HEK293 (cell line): ENCODE data around the gene RPS6KB2.

Experiments
- ZNF19 ChIP-seq: fragments of 450-650 bp; formaldehyde crosslinking; IDR thresholded peaks from 2 replicates; pipeline ENCODE4; 2016; ENCODE audit warnings: missing biosample characterization, missing genetic modification characterization, low read depth
- ZNF596 ChIP-seq: fragments of 450-650 bp; IDR thresholded peaks from 2 replicates; pipeline ENCODE4 v1.5.0; 2018; ENCODE audit warnings: missing biosample characterization, mild to moderate bottlenecking, missing genetic modification characterization, moderate library complexity
- ZNF76 ChIP-seq: fragments of 450-650 bp; formaldehyde crosslinking; IDR thresholded peaks from 2 replicates; pipeline ENCODE4; 2016; ENCODE audit warnings: low read depth, missing biosample characterization, missing genetic modification characterization, borderline replicate concordance
- TF ChIP-seq, protein P1 (sequence below): fragments of 450-650 bp; formaldehyde crosslinking; IDR thresholded peaks from 2 replicates; pipeline ENCODE4 v1.5.1; 2016; ENCODE audit warnings: missing biosample characterization, missing genetic modification characterization
- TF ChIP-seq, protein P2 (sequence below): fragments of 450-650 bp; formaldehyde crosslinking; IDR thresholded peaks from 2 replicates; pipeline ENCODE4 v1.5.1; 2016; ENCODE audit warnings: missing biosample characterization, missing genetic modification characterization

DNA sequence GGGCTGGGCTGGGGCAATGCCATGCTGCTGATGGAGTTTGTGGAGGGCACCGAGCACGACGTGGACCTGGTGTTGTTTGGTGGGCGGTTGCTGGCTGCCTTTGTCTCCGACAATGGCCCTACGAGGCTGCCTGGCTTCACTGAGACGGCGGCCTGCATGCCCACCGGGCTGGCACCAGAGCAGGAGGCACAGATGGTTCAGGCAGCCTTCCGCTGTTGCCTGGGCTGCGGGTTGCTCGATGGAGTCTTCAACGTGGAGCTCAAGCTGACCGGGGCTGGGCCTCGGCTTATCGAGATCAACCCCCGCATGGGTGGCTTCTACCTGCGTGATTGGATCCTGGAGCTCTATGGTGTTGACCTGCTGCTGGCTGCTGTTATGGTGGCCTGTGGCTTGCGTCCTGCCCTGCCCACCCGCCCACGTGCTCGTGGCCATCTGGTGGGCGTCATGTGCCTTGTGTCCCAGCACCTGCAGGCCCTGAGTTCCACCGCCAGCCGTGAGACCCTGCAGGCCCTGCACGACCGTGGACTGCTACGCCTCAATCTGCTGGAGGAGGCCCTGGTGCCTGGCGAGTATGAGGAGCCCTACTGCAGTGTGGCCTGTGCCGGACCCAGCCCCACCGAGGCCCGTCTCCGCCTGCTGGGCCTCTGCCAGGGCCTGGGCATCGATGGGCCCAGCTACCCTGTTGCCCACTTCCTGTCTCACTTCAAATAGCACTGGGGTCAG, 4.2 kb upstream of the RPS6KB2 start:
- TF ChIP-seq, protein P1, sequence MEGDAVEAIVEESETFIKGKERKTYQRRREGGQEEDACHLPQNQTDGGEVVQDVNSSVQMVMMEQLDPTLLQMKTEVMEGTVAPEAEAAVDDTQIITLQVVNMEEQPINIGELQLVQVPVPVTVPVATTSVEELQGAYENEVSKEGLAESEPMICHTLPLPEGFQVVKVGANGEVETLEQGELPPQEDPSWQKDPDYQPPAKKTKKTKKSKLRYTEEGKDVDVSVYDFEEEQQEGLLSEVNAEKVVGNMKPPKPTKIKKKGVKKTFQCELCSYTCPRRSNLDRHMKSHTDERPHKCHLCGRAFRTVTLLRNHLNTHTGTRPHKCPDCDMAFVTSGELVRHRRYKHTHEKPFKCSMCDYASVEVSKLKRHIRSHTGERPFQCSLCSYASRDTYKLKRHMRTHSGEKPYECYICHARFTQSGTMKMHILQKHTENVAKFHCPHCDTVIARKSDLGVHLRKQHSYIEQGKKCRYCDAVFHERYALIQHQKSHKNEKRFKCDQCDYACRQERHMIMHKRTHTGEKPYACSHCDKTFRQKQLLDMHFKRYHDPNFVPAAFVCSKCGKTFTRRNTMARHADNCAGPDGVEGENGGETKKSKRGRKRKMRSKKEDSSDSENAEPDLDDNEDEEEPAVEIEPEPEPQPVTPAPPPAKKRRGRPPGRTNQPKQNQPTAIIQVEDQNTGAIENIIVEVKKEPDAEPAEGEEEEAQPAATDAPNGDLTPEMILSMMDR (tag by site-specific recombination) = no peak
- no peak for TF ChIP-seq ZNF76
- no peak for TF ChIP-seq ZNF596 (tag by site-specific recombination)
- TF ChIP-seq, protein P2, sequence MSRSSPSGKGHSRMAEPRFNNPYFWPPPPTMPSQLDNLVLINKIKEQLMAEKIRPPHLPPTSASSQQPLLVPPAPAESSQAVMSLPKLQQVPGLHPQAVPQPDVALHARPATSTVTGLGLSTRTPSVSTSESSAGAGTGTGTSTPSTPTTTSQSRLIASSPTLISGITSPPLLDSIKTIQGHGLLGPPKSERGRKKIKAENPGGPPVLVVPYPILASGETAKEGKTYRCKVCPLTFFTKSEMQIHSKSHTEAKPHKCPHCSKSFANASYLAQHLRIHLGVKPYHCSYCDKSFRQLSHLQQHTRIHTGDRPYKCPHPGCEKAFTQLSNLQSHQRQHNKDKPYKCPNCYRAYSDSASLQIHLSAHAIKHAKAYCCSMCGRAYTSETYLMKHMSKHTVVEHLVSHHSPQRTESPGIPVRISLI = no peak
- no peak for TF ChIP-seq ZNF19
